ENCODE data around the gene KCNH3. TPM values are rescaled to one million over a fixed set of nuclear protein-coding genes. Genes with fewer than 3 reads are reported as not detected.

The KCNH3 gene
- total RNA-seq, 1 donor from 2014 or later, result 0.72 TPM

DNA sequence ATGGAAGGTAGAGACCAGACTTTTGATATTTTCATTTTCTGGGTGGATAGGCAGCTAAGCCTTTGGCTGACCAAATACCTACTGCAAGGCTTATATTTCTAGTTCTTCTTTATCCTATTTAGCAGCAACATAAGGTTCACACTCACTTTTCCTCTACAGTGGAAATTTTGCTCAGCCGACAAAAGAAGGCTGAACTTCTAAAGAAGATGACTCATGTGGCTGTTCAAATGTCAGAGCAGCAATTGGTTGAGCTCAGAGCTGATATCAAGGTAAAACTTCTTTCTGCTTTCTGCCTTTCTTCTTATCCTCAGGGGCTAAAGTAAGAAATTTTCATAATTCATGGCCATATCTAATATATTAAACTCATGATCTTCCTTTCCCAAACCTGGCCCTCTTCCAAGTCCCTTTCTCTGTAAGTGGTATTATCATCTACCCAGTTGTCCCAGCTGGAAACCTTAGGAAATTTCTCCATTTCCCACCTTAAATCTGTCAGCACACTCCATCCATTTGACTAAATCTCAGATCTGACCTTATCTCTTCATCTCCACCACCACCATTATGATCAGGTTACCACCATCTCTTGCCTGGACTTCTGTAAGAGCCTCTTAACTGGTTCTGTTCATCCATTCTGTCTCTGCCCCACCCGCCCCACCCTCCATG, 19.8 kb upstream of the KCNH3 start:
- Mint-ChIP-seq H3K9me3 (no peaks in the 10 kb centered on the region), H3K4me3 (no peak overlapping the region), H3K27ac (no peak overlapping the region), H3K4me1 (ENCODE audit: unreplicated experiment) (no peaks in the 10 kb centered on the region), H3K36me3 (peaks cover 7% of the 10 kb centered on the region), H3K27me3 (no peaks in the 10 kb centered on the region)
- TF ChIP-seq, protein P1, sequence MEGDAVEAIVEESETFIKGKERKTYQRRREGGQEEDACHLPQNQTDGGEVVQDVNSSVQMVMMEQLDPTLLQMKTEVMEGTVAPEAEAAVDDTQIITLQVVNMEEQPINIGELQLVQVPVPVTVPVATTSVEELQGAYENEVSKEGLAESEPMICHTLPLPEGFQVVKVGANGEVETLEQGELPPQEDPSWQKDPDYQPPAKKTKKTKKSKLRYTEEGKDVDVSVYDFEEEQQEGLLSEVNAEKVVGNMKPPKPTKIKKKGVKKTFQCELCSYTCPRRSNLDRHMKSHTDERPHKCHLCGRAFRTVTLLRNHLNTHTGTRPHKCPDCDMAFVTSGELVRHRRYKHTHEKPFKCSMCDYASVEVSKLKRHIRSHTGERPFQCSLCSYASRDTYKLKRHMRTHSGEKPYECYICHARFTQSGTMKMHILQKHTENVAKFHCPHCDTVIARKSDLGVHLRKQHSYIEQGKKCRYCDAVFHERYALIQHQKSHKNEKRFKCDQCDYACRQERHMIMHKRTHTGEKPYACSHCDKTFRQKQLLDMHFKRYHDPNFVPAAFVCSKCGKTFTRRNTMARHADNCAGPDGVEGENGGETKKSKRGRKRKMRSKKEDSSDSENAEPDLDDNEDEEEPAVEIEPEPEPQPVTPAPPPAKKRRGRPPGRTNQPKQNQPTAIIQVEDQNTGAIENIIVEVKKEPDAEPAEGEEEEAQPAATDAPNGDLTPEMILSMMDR (conservative IDR thresholded peaks at IDR 0.05), result no peak
- DNase-seq (ENCODE audit: extremely low spot score, unreplicated experiment), result no peak

DNA sequence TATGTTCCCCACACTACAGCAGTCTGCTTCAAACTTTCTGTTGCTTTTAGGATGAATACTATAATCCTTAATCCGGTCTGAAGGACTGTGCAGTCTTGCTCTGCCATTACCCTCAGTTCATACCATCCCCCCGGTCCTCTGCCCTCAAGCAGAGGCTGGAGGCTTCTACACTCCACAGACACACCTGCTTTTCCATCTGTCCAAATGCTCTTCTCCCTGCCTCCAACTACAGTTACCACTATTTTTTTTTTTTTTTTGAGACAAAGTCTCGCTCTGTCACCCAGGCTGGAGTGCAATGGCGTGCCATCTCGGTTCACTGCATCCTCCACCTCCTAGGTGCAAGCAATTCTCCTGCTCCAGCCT, 19.3 kb upstream of the KCNH3 start:
- DNase-seq (ENCODE audit: extremely low spot score, unreplicated experiment), result no peak
- H3K27me3 Mint-ChIP-seq, result no peaks in the 10 kb centered on the region
- no peaks in the 10 kb centered on the region for H3K9me3 Mint-ChIP-seq
- TF ChIP-seq, protein P1 (conservative IDR thresholded peaks at IDR 0.05), result no peak
- H3K4me3 Mint-ChIP-seq, result no peak overlapping the region
- H3K4me1 Mint-ChIP-seq (ENCODE audit: unreplicated experiment), result no peaks in the 10 kb centered on the region
- H3K36me3 Mint-ChIP-seq, result peaks cover 7% of the 10 kb centered on the region
- no peak overlapping the region for H3K27ac Mint-ChIP-seq

GRCh38 chr12:49521389-49521788, 17.4 kb upstream of the KCNH3 start:
- no peak overlapping the region for H3K27ac Mint-ChIP-seq
- no peaks in the 10 kb centered on the region for H3K4me1 Mint-ChIP-seq (ENCODE audit: unreplicated experiment)
- H3K4me3 Mint-ChIP-seq, result no peak overlapping the region
- DNase-seq (ENCODE audit: extremely low spot score, unreplicated experiment), result no peak
- TF ChIP-seq, protein P1 (conservative IDR thresholded peaks at IDR 0.05), result no peak
- no peaks in the 10 kb centered on the region for H3K9me3 Mint-ChIP-seq
- no peaks in the 10 kb centered on the region for H3K27me3 Mint-ChIP-seq
- H3K36me3 Mint-ChIP-seq, result peaks cover 18% of the 10 kb centered on the region

DNA sequence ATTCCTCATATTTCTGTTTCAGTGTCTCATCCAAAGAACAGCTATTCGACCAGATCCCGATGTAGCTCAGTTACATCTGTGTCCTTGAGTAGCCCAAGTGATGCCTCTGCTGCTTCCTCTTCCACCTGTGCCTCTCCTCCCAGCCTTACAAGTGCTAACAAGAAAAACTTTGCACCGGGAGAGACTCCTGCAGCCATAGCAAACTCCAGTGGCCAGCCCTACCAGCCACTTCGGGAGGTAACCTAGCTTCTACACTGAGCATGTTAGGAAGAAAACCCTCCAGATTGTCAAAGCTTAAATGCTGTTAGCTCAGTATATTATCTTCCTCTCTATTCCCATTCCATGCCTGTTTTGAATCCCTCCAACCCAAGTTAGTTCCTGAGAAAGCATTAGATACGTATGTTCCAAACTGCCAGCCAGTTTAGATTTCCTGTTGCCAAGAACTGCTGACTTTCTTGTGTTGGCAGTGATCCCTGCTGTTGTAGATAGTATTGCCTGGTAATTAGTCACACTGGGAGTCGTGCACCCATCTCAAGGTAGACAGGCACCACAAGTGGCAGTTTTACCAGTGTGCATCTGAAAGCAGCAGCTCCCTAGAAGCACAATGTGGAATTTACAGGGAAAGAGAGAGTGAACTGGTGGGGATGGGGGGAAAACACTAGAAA, 14.0 kb upstream of the KCNH3 start:
- no peaks in the 10 kb centered on the region for H3K27me3 Mint-ChIP-seq
- peaks cover 16% of the 10 kb centered on the region for H3K36me3 Mint-ChIP-seq
- peaks cover 3% of the 10 kb centered on the region for H3K4me1 Mint-ChIP-seq (ENCODE audit: unreplicated experiment)
- DNase-seq (ENCODE audit: extremely low spot score, unreplicated experiment), result no peak
- H3K4me3 Mint-ChIP-seq, result no peak overlapping the region
- TF ChIP-seq, protein P1 (conservative IDR thresholded peaks at IDR 0.05), result no peak
- no peak overlapping the region for H3K27ac Mint-ChIP-seq
- no peaks in the 10 kb centered on the region for H3K9me3 Mint-ChIP-seq

- Mint-ChIP-seq H3K9me3 (no peaks in the 10 kb centered on the region), H3K4me3 (no peak overlapping the region), H3K27ac (no peak overlapping the region), H3K36me3 (peaks cover 19% of the 10 kb centered on the region), H3K27me3 (no peaks in the 10 kb centered on the region), H3K4me1 (ENCODE audit: unreplicated experiment) (peaks cover 3% of the 10 kb centered on the region)
- TF ChIP-seq, protein P1 (conservative IDR thresholded peaks at IDR 0.05), result no peak
- no peak for DNase-seq (ENCODE audit: extremely low spot score, unreplicated experiment)
These were observed 12.9 kb upstream of the KCNH3 start for GRCh38 chr12:49525942-49526341.
